Measurements from ENCODE around the gene KLHDC8A. TPM values are rescaled to one million over a fixed set of nuclear protein-coding genes. Genes with fewer than 3 reads are reported as not detected.
A peak's percentile ranks its signal among the peaks of the same experiment; 100 is the strongest.

The KLHDC8A gene
- total RNA-seq, 1 donor from 2014 or later = 46.7 TPM

DNA sequence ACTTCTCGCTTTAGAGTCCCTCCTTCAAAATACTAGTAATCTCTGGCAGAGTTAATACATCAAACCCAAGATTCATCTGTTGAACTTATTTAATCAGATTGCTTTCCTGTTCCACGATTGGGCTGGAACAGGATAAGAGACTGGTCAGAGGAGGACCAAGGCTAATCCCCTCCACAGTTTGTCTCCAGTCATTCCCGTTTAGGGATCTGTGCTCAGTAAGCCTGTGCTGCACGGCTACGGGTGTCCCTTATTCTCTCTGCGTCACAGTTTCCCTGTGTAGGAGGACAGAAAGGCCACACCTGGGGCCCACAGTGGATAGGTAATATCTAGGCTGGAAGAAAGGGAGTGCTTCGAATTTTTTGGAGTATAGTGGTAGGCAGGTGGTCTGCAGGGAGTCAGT lies 18.7 kb downstream of the KLHDC8A start:
- Mint-ChIP-seq H3K4me3 (no peak overlapping the region), H3K27ac (ENCODE audit: unreplicated experiment) (peak overlapping the region; percentile 20), H3K27me3 (ENCODE audit: low read depth) (peaks cover 19% of the 10 kb centered on the region), H3K9me3 (no peaks in the 10 kb centered on the region), H3K36me3 (ENCODE audit: low read depth) (peaks cover 4% of the 10 kb centered on the region), H3K4me1 (peaks cover 9% of the 10 kb centered on the region)
- TF ChIP-seq, protein P1, sequence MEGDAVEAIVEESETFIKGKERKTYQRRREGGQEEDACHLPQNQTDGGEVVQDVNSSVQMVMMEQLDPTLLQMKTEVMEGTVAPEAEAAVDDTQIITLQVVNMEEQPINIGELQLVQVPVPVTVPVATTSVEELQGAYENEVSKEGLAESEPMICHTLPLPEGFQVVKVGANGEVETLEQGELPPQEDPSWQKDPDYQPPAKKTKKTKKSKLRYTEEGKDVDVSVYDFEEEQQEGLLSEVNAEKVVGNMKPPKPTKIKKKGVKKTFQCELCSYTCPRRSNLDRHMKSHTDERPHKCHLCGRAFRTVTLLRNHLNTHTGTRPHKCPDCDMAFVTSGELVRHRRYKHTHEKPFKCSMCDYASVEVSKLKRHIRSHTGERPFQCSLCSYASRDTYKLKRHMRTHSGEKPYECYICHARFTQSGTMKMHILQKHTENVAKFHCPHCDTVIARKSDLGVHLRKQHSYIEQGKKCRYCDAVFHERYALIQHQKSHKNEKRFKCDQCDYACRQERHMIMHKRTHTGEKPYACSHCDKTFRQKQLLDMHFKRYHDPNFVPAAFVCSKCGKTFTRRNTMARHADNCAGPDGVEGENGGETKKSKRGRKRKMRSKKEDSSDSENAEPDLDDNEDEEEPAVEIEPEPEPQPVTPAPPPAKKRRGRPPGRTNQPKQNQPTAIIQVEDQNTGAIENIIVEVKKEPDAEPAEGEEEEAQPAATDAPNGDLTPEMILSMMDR (conservative IDR thresholded peaks at IDR 0.05) = no peak
- no peak for DNase-seq (ENCODE audit: low read depth, low spot score)

GRCh38 chr1:205337481-205337880 lies 19.2 kb downstream of the KLHDC8A start:
- H3K36me3 Mint-ChIP-seq (ENCODE audit: low read depth) = peaks cover 4% of the 10 kb centered on the region
- H3K27ac Mint-ChIP-seq (ENCODE audit: unreplicated experiment) = peak overlapping the region; percentile 20
- no peak overlapping the region for H3K4me3 Mint-ChIP-seq
- no peak for DNase-seq (ENCODE audit: low read depth, low spot score)
- H3K9me3 Mint-ChIP-seq = no peaks in the 10 kb centered on the region
- peaks cover 14% of the 10 kb centered on the region for H3K27me3 Mint-ChIP-seq (ENCODE audit: low read depth)
- peaks cover 6% of the 10 kb centered on the region for H3K4me1 Mint-ChIP-seq
- TF ChIP-seq, protein P1 (conservative IDR thresholded peaks at IDR 0.05) = no peak

- H3K4me1 Mint-ChIP-seq = peaks cover 7% of the 10 kb centered on the region
- H3K36me3 Mint-ChIP-seq (ENCODE audit: low read depth) = peaks cover 4% of the 10 kb centered on the region
- no peaks in the 10 kb centered on the region for H3K9me3 Mint-ChIP-seq
- peak; percentile 93 for DNase-seq (ENCODE audit: low read depth, low spot score)
- no peak overlapping the region for H3K27ac Mint-ChIP-seq (ENCODE audit: unreplicated experiment)
- TF ChIP-seq, protein P1 (conservative IDR thresholded peaks at IDR 0.05) = peak; percentile 91
- peak overlapping the region; percentile 58 for H3K4me3 Mint-ChIP-seq
- peaks cover 5% of the 10 kb centered on the region for H3K27me3 Mint-ChIP-seq (ENCODE audit: low read depth)
Observed at GRCh38 chr1:205335692-205336091, 21.0 kb downstream of the KLHDC8A start.

DNA sequence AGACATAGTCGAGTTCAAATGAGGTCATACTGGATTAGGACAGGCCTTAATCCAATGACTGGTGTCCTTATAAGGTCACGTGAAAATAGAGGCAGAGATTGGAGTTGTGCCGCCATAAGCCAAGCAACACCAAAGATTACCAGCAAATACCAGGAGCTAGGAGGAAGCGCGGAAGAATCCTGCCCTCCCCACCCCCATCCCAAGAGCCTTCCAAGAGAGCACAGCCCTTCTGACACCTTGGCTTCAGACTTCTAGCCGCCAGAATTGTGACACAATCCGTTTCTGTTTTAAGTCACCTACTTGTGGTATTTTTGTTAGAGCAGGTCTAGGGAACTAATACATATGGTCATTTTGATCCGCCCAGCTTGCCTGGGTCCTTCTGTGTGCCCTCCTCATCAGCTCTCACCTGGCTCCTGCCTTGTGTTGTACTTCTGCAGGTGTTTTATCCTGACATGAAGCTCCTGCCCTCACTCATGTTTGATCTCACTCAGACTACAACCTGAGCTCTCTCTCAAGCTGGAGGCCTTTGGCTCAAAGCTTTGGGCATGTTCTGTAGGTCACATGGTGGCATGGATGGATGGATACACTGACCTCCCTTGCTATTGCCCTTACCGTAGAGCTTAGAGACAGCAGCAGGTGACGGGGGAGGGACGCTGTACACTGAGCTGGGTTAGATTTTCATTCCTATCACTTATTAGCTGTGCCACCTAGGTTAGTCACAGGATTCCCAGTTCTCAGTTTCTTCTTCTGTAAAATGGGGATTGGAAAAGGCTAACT lies 24.5 kb downstream of the KLHDC8A start:
- no peak overlapping the region for H3K27ac Mint-ChIP-seq (ENCODE audit: unreplicated experiment)

GRCh38 chr1:205330150-205330549 lies 26.6 kb downstream of the KLHDC8A start:
- Mint-ChIP-seq H3K4me3 (no peak overlapping the region), H3K4me1 (peaks cover 17% of the 10 kb centered on the region), H3K27me3 (ENCODE audit: low read depth) (peaks cover 3% of the 10 kb centered on the region), H3K27ac (ENCODE audit: unreplicated experiment) (no peak overlapping the region), H3K36me3 (ENCODE audit: low read depth) (no peaks in the 10 kb centered on the region), H3K9me3 (no peaks in the 10 kb centered on the region)
- DNase-seq (ENCODE audit: low read depth, low spot score) = no peak
- TF ChIP-seq, protein P1 (conservative IDR thresholded peaks at IDR 0.05) = no peak

More for the DNA sequence above, 24.5 kb downstream of the KLHDC8A start:
- Mint-ChIP-seq H3K9me3 (no peaks in the 10 kb centered on the region), H3K4me1 (peaks cover 7% of the 10 kb centered on the region), H3K27me3 (ENCODE audit: low read depth) (peaks cover 3% of the 10 kb centered on the region), H3K36me3 (ENCODE audit: low read depth) (no peaks in the 10 kb centered on the region), H3K4me3 (no peak overlapping the region)
- DNase-seq (ENCODE audit: low read depth, low spot score) = no peak
- TF ChIP-seq, protein P1 (conservative IDR thresholded peaks at IDR 0.05) = no peak

Measured in neural crest cell (in vitro differentiated cells).